H1 (cell line): ENCODE measurements around the gene SLC9A5. TPM values are rescaled to one million over a fixed set of nuclear protein-coding genes. Genes with fewer than 3 reads are reported as not detected.

Experiments used
- CTCF ChIA-PET: fragments of 300-600 bp; sonication (Branson Sonifier 250); formaldehyde crosslinking; loops from one replicate; lab custom pipeline; 2021; ENCODE audit not compliant: partially characterized antibody; lab: Charles Lee
- POLR2A ChIA-PET: fragments of 300-600 bp; sonication (Branson Sonifier 250); formaldehyde crosslinking; loops from one replicate; lab custom pipeline; 2021; ENCODE audit warnings: inconsistent platforms; ENCODE audit not compliant: partially characterized antibody; lab: Charles Lee
- DNase-seq, 2 experiments: peaks; one replicate each; pipeline versions ENCODE4 v3.0.0 to v3.0.0-alpha.2; 2010 to 2022; ENCODE audit warnings: low spot score in 2 of 2, low read depth in 1 of 2, mixed read lengths in 1 of 2
- FAIRE-seq: peaks from 2 replicates; lab custom pipeline; 2011; peaks lifted over from hg19 to GRCh38; lab: Jason Lieb, UNC
- H2AFZ ChIP-seq: 2 replicates; pipeline ENCODE4 v1.8.1; 2012; ENCODE audit warnings: low read length, inconsistent platforms
- H2AK5ac ChIP-seq: 2 replicates; pipeline ENCODE4 v1.6.1; 2013; ENCODE audit warnings: low read depth, low read length
- H2BK120ac ChIP-seq: replicated peaks from 2 replicates; pipeline ENCODE3; 2013; ENCODE audit warnings: low read depth, low read length, inconsistent platforms
- H2BK12ac ChIP-seq: 2 replicates; pipeline ENCODE4 v1.6.1; 2013; ENCODE audit warnings: low read depth, low read length
- H2BK15ac ChIP-seq: 2 replicates; pipeline ENCODE4 v1.6.1; 2013; ENCODE audit warnings: low read length
- H2BK20ac ChIP-seq: 2 replicates; pipeline ENCODE4 v1.6.1; 2013; ENCODE audit warnings: low read length
- H2BK5ac ChIP-seq: 2 replicates; pipeline ENCODE4 v1.6.1; 2013; ENCODE audit warnings: low read depth, low read length
- H3K14ac ChIP-seq: 2 replicates; pipeline ENCODE4 v1.6.1; 2013; ENCODE audit warnings: inconsistent platforms; ENCODE audit not compliant: insufficient read length
- H3K18ac ChIP-seq: 2 replicates; pipeline ENCODE4 v1.6.1; 2013; ENCODE audit warnings: low read length; ENCODE audit errors: extremely low read depth
- H3K23ac ChIP-seq: 2 replicates; pipeline ENCODE4 v1.6.1; 2013; ENCODE audit warnings: inconsistent platforms; ENCODE audit not compliant: insufficient read length
- H3K23me2 ChIP-seq: 2 replicates; pipeline ENCODE4 v1.6.1; 2013; ENCODE audit warnings: low read depth, low read length
- H3K27ac ChIP-seq: 2 replicates; pipeline ENCODE4 v1.6.1; 2011; ENCODE audit warnings: low read depth, low read length, inconsistent platforms
- H3K27me3 ChIP-seq, 4 experiments: replicated peaks in 1 of 4; 1 replicate in 1 of 4; 2 replicates in 3 of 4; pipeline versions ENCODE4 v1.6.1 to v1.8.1; 2011 to 2013; ENCODE audit warnings: low read length in 3 of 4, mild to moderate bottlenecking in 3 of 4, inconsistent platforms in 2 of 4, mixed read lengths in 2 of 4, moderate library complexity in 1 of 4; ENCODE audit not compliant: control insufficient read depth in 3 of 4, insufficient read depth in 3 of 4; ENCODE audit errors: extremely low read depth in 1 of 4
- H3K36me3 ChIP-seq, 4 experiments: 2 replicates each; pipeline versions ENCODE4 v1.6.1 to v1.8.1; 2011 to 2013; ENCODE audit warnings: mild to moderate bottlenecking in 4 of 4, low read length in 3 of 4, moderate library complexity in 2 of 4, control low read depth in 1 of 4, inconsistent platforms in 1 of 4; ENCODE audit not compliant: insufficient read depth in 4 of 4, control insufficient read depth in 2 of 4
- H3K4ac ChIP-seq: replicated peaks from 2 replicates; pipeline ENCODE3; 2013; ENCODE audit warnings: low read length, low read depth, mixed read lengths, inconsistent platforms; ENCODE audit not compliant: insufficient read length
- H3K4me1 ChIP-seq, 4 experiments: replicated peaks in 1 of 4; 1 replicate in 1 of 4; 2 replicates in 3 of 4; pipeline versions ENCODE4 v1.6.1 to v1.8.1; 2011 to 2013; ENCODE audit warnings: low read length in 3 of 4, inconsistent platforms in 2 of 4, mixed read lengths in 1 of 4; ENCODE audit not compliant: insufficient read depth in 4 of 4, control insufficient read depth in 3 of 4
- H3K4me2 ChIP-seq, 2 experiments: 2 replicates each; pipeline versions ENCODE4 v1.6.1 to v1.8.1; 2011 to 2013; ENCODE audit warnings: low read depth in 2 of 2, low read length in 2 of 2, control low read depth in 1 of 2, inconsistent platforms in 1 of 2, mild to moderate bottlenecking in 1 of 2; ENCODE audit not compliant: insufficient read depth in 1 of 2
- H3K4me3 ChIP-seq, 4 experiments: fragments of 200-600, 300-600 bp in 1 of 4; sonication (generic), shearing (Covaris generic), sonication (Bioruptor Twin) in 1 of 4; 2 replicates each; pipeline versions ENCODE4 v1.5.1 to v1.8.1; 2011 to 2016; ENCODE audit warnings: low read length in 4 of 4, low read depth in 3 of 4, control low read depth in 2 of 4, inconsistent platforms in 2 of 4, mild to moderate bottlenecking in 2 of 4, mixed read lengths in 1 of 4, moderate library complexity in 1 of 4; ENCODE audit not compliant: insufficient read depth in 2 of 4; ENCODE audit errors: extremely low read depth in 1 of 4
- H3K56ac ChIP-seq: replicated peaks from 2 replicates; pipeline ENCODE3; 2013; ENCODE audit warnings: low read depth, mild to moderate bottlenecking, mixed read lengths, low read length, inconsistent platforms; ENCODE audit not compliant: insufficient read length
- H3K79me1 ChIP-seq: 2 replicates; pipeline ENCODE4 v1.6.1; 2013; ENCODE audit warnings: low read depth, low read length, control low read depth
- H3K79me2 ChIP-seq, 2 experiments: 2 replicates each; pipeline versions ENCODE4 v1.6.1 to v1.8.1; 2012 to 2013; ENCODE audit warnings: low read length in 2 of 2, mild to moderate bottlenecking in 2 of 2, inconsistent platforms in 1 of 2; ENCODE audit not compliant: insufficient read depth in 2 of 2, control insufficient read depth in 1 of 2
- H3K9ac ChIP-seq, 4 experiments: replicated peaks in 1 of 4; 1 replicate in 1 of 4; 2 replicates in 3 of 4; pipeline versions ENCODE4 v1.6.1 to v1.8.1; 2011 to 2013; ENCODE audit warnings: low read depth in 3 of 4, low read length in 3 of 4, control low read depth in 2 of 4, mild to moderate bottlenecking in 2 of 4, moderate library complexity in 2 of 4, inconsistent platforms in 1 of 4; ENCODE audit errors: extremely low read depth in 1 of 4
- H3K9me3 ChIP-seq, 2 experiments: 2 replicates each; pipeline versions ENCODE4 v1.6.1 to v1.8.1; 2012 to 2013; ENCODE audit warnings: mild to moderate bottlenecking in 2 of 2, moderate library complexity in 2 of 2, control low read depth in 1 of 2, inconsistent platforms in 1 of 2, low read depth in 1 of 2, low read length in 1 of 2, mixed read lengths in 1 of 2; ENCODE audit not compliant: insufficient read depth in 2 of 2
- H4K20me1 ChIP-seq, 2 experiments: replicated peaks in 1 of 2; 2 replicates each; pipeline versions ENCODE3 to v1.8.1; 2011 to 2013; ENCODE audit warnings: inconsistent platforms in 2 of 2, low read length in 2 of 2, mild to moderate bottlenecking in 1 of 2; ENCODE audit not compliant: insufficient read depth in 2 of 2, control insufficient read depth in 1 of 2
- H4K5ac ChIP-seq: 2 replicates; pipeline ENCODE4 v1.6.1; 2013; ENCODE audit warnings: low read length, low read depth, mixed read lengths, inconsistent platforms; ENCODE audit not compliant: insufficient read length
- H4K8ac ChIP-seq: 2 replicates; pipeline ENCODE4 v1.8.0; 2013; ENCODE audit warnings: mild to moderate bottlenecking, moderate library complexity, low read length, inconsistent platforms; ENCODE audit not compliant: insufficient read depth; ENCODE audit errors: extremely low read depth
- H4K91ac ChIP-seq: replicated peaks from 2 replicates; pipeline ENCODE3; 2013; ENCODE audit warnings: low read length, mixed read lengths, inconsistent platforms; ENCODE audit not compliant: insufficient read length
- ATF2 ChIP-seq: IDR thresholded peaks from 2 replicates; pipeline ENCODE4 v1.6.1; 2012; ENCODE audit warnings: low read length, inconsistent platforms
- BCL11A ChIP-seq, 2 experiments: IDR thresholded peaks; one replicate each; pipeline ENCODE4 v1.6.1; 2011; ENCODE audit warnings: low read depth in 2 of 2, low read length in 2 of 2, mild to moderate bottlenecking in 2 of 2
- CTBP2 ChIP-seq: IDR thresholded peaks from 2 replicates; pipeline ENCODE4 v1.7.0; 2011; ENCODE audit warnings: borderline replicate concordance, mild to moderate bottlenecking, moderate library complexity, mixed read lengths, low read length; ENCODE audit not compliant: insufficient read depth, insufficient read length
- KDM5A ChIP-seq: fragments of 200-600 bp; IDR thresholded peaks from 2 replicates; pipeline ENCODE4 v1.7.1; 2012; ENCODE audit warnings: mild to moderate bottlenecking, low read length, inconsistent platforms, mixed read lengths
- NANOG ChIP-seq: IDR thresholded peaks from 2 replicates; pipeline ENCODE4 v1.6.1; 2011; ENCODE audit warnings: low read length, low read depth, mild to moderate bottlenecking, inconsistent platforms; ENCODE audit not compliant: insufficient read depth, poor library complexity, severe bottlenecking
- SIX5 ChIP-seq: IDR thresholded peaks from 2 replicates; pipeline ENCODE4 v1.6.1; 2011; ENCODE audit warnings: mild to moderate bottlenecking, low read depth, low read length
- WGBS, 2 experiments: shearing (Covaris generic) in 1 of 2; methylation state at CpG; one replicate each; pipeline versions ENCODE4 v1.1.6 to v1.1.7; 2013 to 2015; ENCODE audit warnings: low lambda C conversion rate in 2 of 2, mixed read lengths in 2 of 2, inconsistent platforms in 1 of 2, low coverage in 1 of 2, missing lambda C conversion rate in 1 of 2; ENCODE audit not compliant: insufficient replicate concordance in 2 of 2, insufficient coverage in 1 of 2, insufficient read length in 1 of 2; ENCODE audit errors: extremely low coverage in 1 of 2, missing lambda C conversion rate in 1 of 2; 5-methylcytosine and 5-hydroxymethylcytosine counted together
- polyA plus RNA-seq, 7 experiments: library from polyadenylated mRNA; depleted of rRNA in 3 of 7; stranded (reverse) in 5 of 7; unstranded in 2 of 7; fragments of >200 nt in 5 of 7; fragments of 200-250 nt in 2 of 7; gene quantifications; 1 replicate in 5 of 7; 2 replicates in 1 of 7; 4 replicates in 1 of 7; pipeline versions ENCODE4 v1.2.1 to v1.2.3, GENCODE V29; 2011 to 2013; ENCODE audit warnings: missing spikeins in 2 of 7, mixed read lengths in 2 of 7
- total RNA-seq: library from RNA; stranded (reverse); fragmentation: NEBNext Ultra II Directional; extraction: Animal tissue kit (Norgen Biotek cat#: 25700); gene quantifications from 2 replicates; pipeline ENCODE4 v1.2.1, GENCODE V29; 2021

SLC9A5 gene
- total and polyA plus RNA-seq, 2 of the 8 experiments (the other 6 are each of a cell fraction or from before 2014, with no cell fraction given): 7.9 to 8.6 TPM

- Histone ChIP-seq H4K8ac (no peak overlapping the region), H3K18ac (no peak overlapping the region), H3K9me3 (no peaks in the 10 kb centered on the region), H3K79me1 (no peaks in the 10 kb centered on the region; the same call in 1 of the 2 replicates), H3K4me3 (no peak overlapping the region), H3K56ac (no peak overlapping the region), H2BK15ac (no peak overlapping the region), H4K5ac (no peak overlapping the region), H4K20me1 (peaks cover 3 to 9% of the 10 kb centered on the region in 2 experiments), H3K4me2 (no peak overlapping the region), H3K4ac (no peak overlapping the region), H2BK5ac (no peak overlapping the region), H2BK20ac (no peak overlapping the region), H3K27me3 (no peaks in the 10 kb centered on the region), H3K36me3 (peaks cover 0 to 2% (median 0%) of the 10 kb centered on the region in 4 experiments; a peak in 2 of 8 replicates), H3K23ac (no peak overlapping the region), H3K14ac (no peak overlapping the region), H3K79me2 (no peaks in the 10 kb centered on the region), H2AK5ac (no peak overlapping the region), H3K4me1 (no peaks in the 10 kb centered on the region), H2BK120ac (no peak overlapping the region), H4K91ac (no peak overlapping the region), H2AFZ (no peak overlapping the region), H3K27ac (no peak overlapping the region), H3K9ac (no peak overlapping the region), H2BK12ac (no peak overlapping the region), H3K23me2 (no peaks in the 10 kb centered on the region)
- ChIA-PET POLR2A (no interaction called here), CTCF (interaction anchor here (0.6 to 2.6 kb wide), 2 partner anchors 18 to 29 kb away, joined by 3 to 12 read pairs; no protein-coding TSS in a partner anchor)
- FAIRE-seq (no peak), DNase-seq (no peak)
- TF ChIP-seq NANOG (no peak), ATF2 (no peak), KDM5A (no peak), CTBP2 (no peak), SIX5 (no peak), BCL11A (IDR thresholded peaks at IDR 0.05; ENCODE audit: low read depth in 2 of 2, low read length in 2 of 2) (no peak)
- WGBS, 2 experiments: 92% methylated on average over 17 of the region's 17 CpGs; no CpG with 5 or more reads in 1 of the 2 experiments
Measured at GRCh38 chr16:67255553-67256221, 6.9 kb downstream of the SLC9A5 start.
